Measurements from ENCODE around the gene ARHGAP22. TPM values are rescaled to one million over a fixed set of nuclear protein-coding genes. Genes with fewer than 3 reads are reported as not detected.

ARHGAP22 gene
- total RNA-seq, 4 donors from 2014 or later, result 0.26 to 3.6 (median 3.0) TPM; not detected in 1

- no peaks in the 10 kb centered on the region for H3K4me1 ChIP-seq
- H3K27me3 ChIP-seq, result no peaks in the 10 kb centered on the region
- TF ChIP-seq POLR2A (IDR thresholded peaks at IDR 0.05), result no peak
- no peak for TF ChIP-seq CTCF (IDR thresholded peaks at IDR 0.05)
- no peak overlapping the region for H3K4me3 ChIP-seq
- peaks cover 0 to 3% of the 10 kb centered on the region in 2 donors for H3K9me3 ChIP-seq
- H3K27ac ChIP-seq, result no peak overlapping the region
- intact Hi-C loops (cut with DNase I; ENCODE audit: low total_unique reads), result no loop called here
- DNase-seq, result no peak
- H3K36me3 ChIP-seq, result no peaks in the 10 kb centered on the region
Measured at GRCh38 chr10:48411510-48411909, 193.4 kb downstream of the ARHGAP22 start.

- no peaks in the 10 kb centered on the region for H3K4me1 ChIP-seq
- H3K27me3 ChIP-seq, result no peaks in the 10 kb centered on the region
- no peak for TF ChIP-seq CTCF (IDR thresholded peaks at IDR 0.05)
- no peak for TF ChIP-seq POLR2A (IDR thresholded peaks at IDR 0.05)
- no peaks in the 10 kb centered on the region for H3K36me3 ChIP-seq
- H3K27ac ChIP-seq, result no peak overlapping the region
- H3K4me3 ChIP-seq, result no peak overlapping the region
- peaks cover 0 to 3% of the 10 kb centered on the region in 2 donors for H3K9me3 ChIP-seq
- intact Hi-C loops (cut with DNase I; ENCODE audit: low total_unique reads), result no loop called here
- DNase-seq, result no peak
Measured at GRCh38 chr10:48410503-48410902, 194.4 kb downstream of the ARHGAP22 start.

GRCh38 chr10:48406658-48407057 is 198.2 kb downstream of the ARHGAP22 start:
- intact Hi-C loops (cut with DNase I; ENCODE audit: low total_unique reads), result no loop called here
- DNase-seq, result no peak
- Histone ChIP-seq H3K4me1 (no peaks in the 10 kb centered on the region), H3K9me3 (no peaks in the 10 kb centered on the region), H3K4me3 (no peak overlapping the region), H3K36me3 (no peaks in the 10 kb centered on the region), H3K27ac (no peak overlapping the region), H3K27me3 (no peaks in the 10 kb centered on the region)
- TF ChIP-seq CTCF (IDR thresholded peaks at IDR 0.05) (no peak), POLR2A (IDR thresholded peaks at IDR 0.05) (no peak)

- intact Hi-C loops (cut with DNase I; ENCODE audit: low total_unique reads), result no loop called here
- H3K4me3 ChIP-seq, result no peak overlapping the region
- no peak overlapping the region for H3K27ac ChIP-seq
- H3K27me3 ChIP-seq, result no peaks in the 10 kb centered on the region
- no peak for TF ChIP-seq CTCF (IDR thresholded peaks at IDR 0.05)
- TF ChIP-seq POLR2A (IDR thresholded peaks at IDR 0.05), result no peak
- DNase-seq, result no peak
- H3K36me3 ChIP-seq, result no peaks in the 10 kb centered on the region
- H3K4me1 ChIP-seq, result no peaks in the 10 kb centered on the region
- H3K9me3 ChIP-seq, result no peaks in the 10 kb centered on the region
Measured at GRCh38 chr10:48406204-48406603, 198.7 kb downstream of the ARHGAP22 start.

GRCh38 chr10:48404646-48405045 is 200.2 kb downstream of the ARHGAP22 start:
- Histone ChIP-seq H3K4me3 (no peak overlapping the region), H3K9me3 (no peaks in the 10 kb centered on the region), H3K27me3 (no peaks in the 10 kb centered on the region), H3K27ac (no peak overlapping the region), H3K4me1 (no peaks in the 10 kb centered on the region), H3K36me3 (no peaks in the 10 kb centered on the region)
- TF ChIP-seq POLR2A (IDR thresholded peaks at IDR 0.05) (no peak), CTCF (IDR thresholded peaks at IDR 0.05) (no peak)
- no peak for DNase-seq
- intact Hi-C loops (cut with DNase I; ENCODE audit: low total_unique reads), result no loop called here
